HG03045 (cell line): Measurements from ENCODE around the gene SNAPC2.
"Not testable (repeated sequence)": the region's sequence is repeated elsewhere in the genome, so short reads cannot be mapped to it uniquely, and the experiment has no call there.

Source experiments
- ATAC-seq: cut with Tn5 transposase; IDR thresholded peaks from one replicate; pipeline ENCODE4 v1.9.1; 2021; ENCODE audit warnings: mild to moderate bottlenecking, moderate library complexity; ENCODE audit not compliant: unreplicated experiment

Gene SNAPC2

DNA sequence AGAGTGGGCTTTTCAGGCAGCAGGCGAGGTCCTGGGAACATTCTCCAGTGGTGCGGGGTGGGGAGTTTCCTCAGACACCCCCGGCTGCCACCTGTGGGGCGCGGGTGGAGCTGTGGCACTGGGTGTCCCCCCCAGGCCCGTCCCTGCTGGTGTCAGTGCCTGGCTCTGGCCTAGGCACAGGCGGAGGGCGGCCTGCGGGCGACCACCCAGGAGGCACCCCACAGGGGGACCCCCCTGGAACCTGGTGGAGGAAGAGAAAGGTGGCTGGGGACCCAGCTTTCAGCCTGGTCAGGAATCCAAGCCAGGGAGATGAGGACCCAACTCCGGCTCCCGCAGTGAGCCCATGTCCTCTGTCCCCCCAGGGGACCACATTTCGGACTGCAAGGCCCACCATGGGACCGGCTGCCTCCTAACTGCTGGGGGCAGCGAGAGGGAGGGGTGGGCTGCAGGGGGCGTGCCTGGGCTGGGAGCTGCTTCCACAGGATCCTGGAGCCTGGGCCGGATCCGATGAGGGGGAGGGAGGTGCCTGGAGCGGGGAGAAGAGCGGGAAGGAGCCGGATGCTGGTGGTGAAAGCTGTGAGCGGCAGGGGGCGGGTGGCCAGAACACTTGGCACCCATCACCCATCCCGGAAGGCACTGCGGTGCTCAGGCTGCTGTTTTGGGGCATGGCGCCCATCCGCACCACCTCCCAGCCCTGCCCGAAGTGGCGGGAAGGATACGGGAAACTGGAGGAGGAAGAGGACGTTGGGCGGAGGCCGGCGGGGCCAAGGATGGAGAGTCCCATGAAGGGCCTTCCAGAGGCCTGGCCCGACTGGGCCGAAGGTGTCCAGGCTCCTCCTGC is 11.3 kb downstream of the SNAPC2 start:
- no peak for ATAC-seq

GRCh38 chr19:7932276-7932929 is 12.3 kb downstream of the SNAPC2 start:
- ATAC-seq, result no peak

- no peak for ATAC-seq
Measured at GRCh38 chr19:7932930-7933300, 12.8 kb downstream of the SNAPC2 start.

DNA sequence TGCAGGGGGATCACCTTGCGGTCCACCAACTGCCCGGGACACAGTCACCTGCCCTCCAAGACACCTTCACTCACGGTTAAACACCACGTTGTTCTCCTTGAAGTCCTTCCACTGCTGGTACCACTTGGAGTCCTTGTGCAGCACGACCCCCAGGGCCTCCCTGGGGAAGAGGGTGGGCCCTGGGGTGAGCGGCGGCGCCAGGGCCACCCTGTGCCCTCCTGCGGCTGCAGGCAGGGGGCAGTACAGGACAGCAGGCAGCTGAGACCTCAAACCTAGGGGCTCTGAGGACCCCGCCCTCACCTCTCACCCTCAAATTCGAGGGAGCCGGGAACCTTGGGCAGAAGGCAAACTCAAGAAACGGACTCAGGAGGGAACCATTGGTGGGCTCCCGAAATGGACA is 13.3 kb downstream of the SNAPC2 start:
- ATAC-seq, result no peak

DNA sequence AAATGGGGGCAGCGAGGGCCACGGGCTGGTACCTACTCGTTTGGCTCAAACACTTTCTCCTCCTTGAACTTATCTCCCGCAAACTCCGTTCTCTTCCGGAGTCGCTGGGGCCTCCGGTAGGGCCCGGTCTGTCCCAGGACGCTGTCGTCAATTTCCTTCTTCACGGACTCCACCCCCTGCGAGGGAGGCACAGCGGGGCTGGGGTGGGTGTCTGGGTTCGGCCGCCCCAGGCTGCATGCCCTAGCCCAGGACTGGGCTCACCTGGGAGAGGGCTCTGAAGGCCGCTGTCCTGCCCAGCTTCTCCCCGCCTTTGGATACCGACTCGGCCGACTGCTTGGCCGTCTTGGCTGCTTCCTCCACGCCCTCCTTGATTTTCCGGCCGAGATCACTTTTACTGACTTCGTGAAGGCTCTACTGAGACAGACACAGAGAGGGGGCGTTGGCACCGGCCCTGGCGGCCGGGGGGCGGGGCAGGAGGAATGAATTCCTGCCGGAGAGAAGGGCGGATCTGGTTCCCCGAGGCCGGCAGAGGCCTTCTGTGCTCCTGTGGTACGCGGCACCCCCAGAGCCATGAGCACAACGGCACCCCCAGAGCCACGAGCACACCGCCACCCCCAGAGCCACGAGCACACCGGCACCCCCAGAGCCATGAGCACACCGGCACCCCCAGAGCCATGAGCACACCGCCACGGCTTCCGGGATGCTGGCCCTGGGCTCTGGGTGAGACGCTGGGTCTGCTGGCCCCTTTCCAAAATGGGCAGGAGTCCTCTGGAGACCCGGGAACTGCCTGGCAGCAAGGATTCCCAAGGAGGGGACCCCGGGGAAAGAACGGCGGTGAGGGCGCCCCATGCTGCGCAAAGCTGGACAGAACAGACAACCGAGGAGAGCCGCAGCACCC is 13.9 kb downstream of the SNAPC2 start:
- ATAC-seq, result no peak

- ATAC-seq, result no peak
Measured at GRCh38 chr19:7934766-7935165, 14.6 kb downstream of the SNAPC2 start.

- no peak for ATAC-seq
Measured at GRCh38 chr19:7940841-7941240, 20.7 kb downstream of the SNAPC2 start.

- no peak for ATAC-seq
Measured at GRCh38 chr19:7941895-7942596, 21.9 kb downstream of the SNAPC2 start.

DNA sequence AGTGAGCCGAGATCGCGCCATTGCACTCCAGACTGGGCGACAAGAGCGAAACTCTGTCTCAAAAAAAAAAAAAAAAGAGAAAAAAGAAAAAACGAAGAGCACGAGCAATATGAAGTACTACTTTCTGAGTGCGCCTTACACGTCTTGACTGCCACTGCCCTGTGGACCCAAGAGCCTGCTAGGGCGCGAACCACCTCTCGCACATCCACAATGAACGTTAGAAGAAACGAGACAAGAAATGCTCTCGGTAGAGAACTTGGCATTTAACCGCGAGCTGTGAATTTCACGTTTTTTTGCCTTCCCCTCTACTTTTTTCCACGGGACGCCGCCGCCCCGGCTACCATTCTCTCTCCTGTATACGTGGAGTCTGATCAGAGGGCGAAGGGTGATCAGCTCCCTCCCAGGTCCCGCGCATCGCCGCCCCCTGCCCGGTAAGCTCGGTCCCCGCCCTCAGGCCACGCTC is 22.9 kb downstream of the SNAPC2 start:
- no peak for ATAC-seq

- ATAC-seq, result peak; percentile 97
Measured at GRCh38 chr19:7943444-7944176, 23.5 kb downstream of the SNAPC2 start, which contains the start of gene TIMM44. TIMM44 (minus strand) TSS chr19:7943666; CDS start chr19:7943651, 15 bp downstream.

- ATAC-seq, result no peak
Measured at GRCh38 chr19:7944177-7944761, 24.1 kb downstream of the SNAPC2 start.

GRCh38 chr19:7947939-7948338 is 27.8 kb downstream of the SNAPC2 start:
- ATAC-seq, result no peak

DNA sequence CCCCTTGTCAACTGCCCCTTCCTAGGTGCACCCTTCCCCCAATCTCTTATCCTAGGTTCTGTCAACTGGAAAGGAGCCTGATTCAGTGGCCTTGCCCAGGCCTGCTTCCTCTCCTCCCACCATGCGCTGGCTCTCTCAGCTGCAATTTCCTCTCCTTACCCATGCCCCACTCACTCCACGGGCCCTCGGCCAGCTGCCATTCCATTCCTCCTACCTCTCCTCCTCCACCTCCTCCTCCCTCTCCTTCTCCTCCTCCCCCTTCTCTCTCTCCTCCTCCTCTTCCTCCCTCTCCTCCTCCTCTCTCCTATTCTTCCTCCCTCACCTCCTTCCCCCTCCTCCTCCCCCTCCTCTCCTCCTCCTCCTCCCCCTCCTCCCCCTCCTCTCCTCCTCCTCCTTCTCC is 32.9 kb downstream of the SNAPC2 start:
- no peak for ATAC-seq

DNA sequence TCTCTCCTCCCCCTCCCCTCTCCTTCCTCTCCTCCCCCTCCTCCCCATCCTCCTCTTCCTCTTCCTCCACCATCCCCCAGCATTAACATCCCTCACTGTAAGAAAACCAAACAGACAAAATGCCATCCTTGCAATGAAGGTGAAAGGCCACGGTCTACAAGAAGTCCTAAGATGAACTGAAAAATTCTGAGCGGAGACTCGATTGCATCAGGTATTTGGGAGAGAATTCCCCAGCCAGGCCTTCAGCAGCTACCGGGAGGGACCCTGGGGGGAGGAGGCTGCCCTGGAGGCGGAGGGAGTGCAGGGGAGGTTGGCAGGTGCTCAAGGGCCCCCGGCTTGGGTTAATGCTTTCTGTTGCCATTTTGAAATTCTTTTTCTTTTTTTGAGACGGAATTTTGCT is 33.4 kb downstream of the SNAPC2 start:
- ATAC-seq, result no peak

DNA sequence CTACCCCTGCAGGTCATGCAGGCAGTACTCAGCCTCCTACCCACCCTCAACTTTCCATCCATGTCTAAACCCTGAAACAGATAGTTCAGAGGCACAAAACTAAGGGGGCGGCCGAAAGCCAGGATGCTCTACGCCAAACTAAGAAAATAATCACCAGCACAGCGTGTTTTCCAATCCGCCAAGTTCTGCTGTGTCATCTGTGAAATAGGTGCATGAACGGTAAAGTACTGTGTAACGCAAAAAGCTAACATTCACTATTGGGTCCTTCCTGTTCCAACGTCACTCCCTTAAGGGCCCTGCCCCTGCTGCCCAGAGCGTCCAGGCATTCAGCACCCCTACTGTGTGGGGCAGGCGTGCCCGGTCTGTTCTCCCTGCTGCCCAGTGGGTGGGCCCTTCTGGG is 35.6 kb downstream of the SNAPC2 start:
- ATAC-seq, result no peak

GRCh38 chr19:7959211-7959610 is 39.1 kb downstream of the SNAPC2 start:
- no peak for ATAC-seq

DNA sequence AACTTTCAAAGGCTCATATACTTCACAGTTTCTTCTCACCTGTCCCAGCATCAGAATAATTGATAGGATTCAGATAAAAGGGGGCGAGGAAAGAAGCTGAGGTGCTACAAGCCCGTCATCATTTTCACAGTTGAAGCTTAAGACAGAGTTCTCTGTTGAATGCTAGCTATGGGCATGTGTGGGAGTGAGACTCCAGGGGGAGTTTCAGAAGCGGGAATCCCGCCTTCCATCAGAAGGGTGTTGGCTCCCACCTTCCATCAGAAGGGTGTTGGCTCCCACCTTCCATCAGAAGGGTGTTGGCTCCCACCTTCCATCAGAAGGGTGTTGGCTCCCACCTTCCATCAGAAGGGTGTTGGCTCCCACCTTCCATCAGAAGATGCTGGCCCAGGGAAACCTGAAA is 40.9 kb downstream of the SNAPC2 start:
- not testable (repeated sequence) for ATAC-seq

DNA sequence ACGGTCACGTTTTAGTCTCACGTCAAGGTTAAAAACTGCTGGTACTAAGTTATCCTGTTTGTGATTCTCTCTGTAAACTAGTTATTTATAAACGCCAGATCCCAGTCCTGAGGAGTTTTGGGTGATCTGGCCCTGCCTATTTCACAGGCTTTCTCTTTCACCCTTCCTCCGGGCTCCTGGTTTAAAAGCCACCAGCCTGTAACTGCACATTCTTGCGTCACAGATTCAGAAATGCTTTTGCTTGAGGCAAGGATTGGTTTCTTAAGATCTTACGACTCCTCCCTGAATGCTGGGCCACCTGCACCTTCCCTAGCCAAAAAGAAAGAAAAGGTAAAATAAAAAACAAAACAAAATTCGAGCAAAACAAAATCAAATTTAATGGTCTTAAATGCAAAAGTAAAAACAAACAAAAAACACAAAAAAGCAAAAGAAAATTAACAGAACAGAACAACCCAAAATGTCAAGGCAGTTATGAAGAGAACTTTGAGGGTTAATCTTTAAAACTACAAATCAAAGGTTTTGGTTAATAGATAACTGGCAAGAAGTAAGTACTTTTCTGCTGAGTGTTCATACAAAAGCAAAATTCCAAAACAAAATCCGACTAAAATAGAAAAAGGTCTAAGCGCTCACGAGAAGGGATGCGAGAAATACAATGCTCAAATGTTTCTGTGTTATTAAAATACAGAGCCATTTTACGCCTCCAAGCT is 41.9 kb downstream of the SNAPC2 start:
- no peak for ATAC-seq
